GM06990 (cell line): ENCODE data around the gene CD300LG.
A peak's percentile ranks its signal among the peaks of the same experiment; 100 is the strongest.

Experiments used
- DNase-seq: peaks from one replicate; pipeline ENCODE4 v3.0.0-alpha.2; 2011; ENCODE audit not compliant: insufficient read length; ENCODE audit errors: extremely low read depth
- H3K27me3 ChIP-seq: replicated peaks from 2 replicates; pipeline ENCODE4 v1.6.0; 2011; ENCODE audit warnings: low read length; ENCODE audit not compliant: control insufficient read depth, insufficient read depth
- H3K36me3 ChIP-seq: 2 replicates; pipeline ENCODE4 v1.5.1; 2011; ENCODE audit warnings: low read length; ENCODE audit not compliant: control insufficient read depth, insufficient read depth
- H3K4me3 ChIP-seq: replicated peaks from 2 replicates; pipeline ENCODE4 v1.5.1; 2011; ENCODE audit warnings: low read depth, mild to moderate bottlenecking, control low read depth, low read length
- TF ChIP-seq, protein P1 (sequence below): IDR thresholded peaks from 2 replicates; pipeline ENCODE4 v1.5.1; 2011; ENCODE audit warnings: low read length, control low read depth, mild to moderate bottlenecking, inconsistent platforms; ENCODE audit not compliant: insufficient read depth, poor library complexity, severe bottlenecking

Gene CD300LG

DNA sequence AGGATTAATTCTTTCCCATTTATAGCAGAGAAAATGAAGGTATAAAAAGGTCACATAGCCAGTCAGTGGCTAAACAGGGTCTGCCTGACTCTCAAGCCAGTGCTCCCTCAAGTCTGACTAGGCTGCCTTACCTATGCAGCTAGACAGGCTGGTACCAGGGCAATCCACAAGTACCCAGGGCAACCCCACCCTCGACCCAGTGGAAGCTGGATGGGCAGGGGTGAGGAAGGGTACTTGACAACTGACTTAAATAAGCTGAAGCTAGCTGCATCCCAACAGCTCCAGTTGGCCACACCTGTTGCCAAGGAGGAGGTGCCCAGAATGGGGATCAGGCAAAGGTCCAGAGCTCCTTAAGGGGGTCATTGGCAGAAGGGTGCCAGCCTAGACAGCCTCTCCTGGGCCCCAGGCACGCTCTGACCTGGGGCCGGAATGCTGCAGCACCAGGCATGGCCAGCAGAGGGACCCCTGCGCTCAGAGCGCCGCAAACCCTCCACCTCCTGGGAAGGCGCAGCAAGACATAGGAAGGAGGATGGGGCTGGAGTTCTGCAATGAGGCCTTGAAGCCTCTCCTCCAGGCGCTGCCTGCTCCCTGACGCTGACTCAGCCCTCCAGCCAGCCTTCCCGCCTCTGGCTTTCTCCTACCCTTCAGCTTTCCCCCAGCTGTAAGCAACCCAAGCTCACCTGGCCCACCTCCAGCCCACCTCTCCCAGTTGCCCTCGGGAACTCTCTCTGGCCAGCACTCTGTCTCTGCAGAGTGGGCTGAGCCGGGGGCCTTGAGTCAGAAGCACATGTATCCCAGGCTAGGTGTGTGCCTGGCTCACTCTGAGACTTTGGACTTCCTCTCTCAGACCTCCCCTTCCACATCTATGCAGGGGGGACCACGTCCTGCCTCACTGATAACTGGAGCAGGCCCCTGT lies 31.5 kb downstream of the CD300LG start:
- TF ChIP-seq, protein P1, sequence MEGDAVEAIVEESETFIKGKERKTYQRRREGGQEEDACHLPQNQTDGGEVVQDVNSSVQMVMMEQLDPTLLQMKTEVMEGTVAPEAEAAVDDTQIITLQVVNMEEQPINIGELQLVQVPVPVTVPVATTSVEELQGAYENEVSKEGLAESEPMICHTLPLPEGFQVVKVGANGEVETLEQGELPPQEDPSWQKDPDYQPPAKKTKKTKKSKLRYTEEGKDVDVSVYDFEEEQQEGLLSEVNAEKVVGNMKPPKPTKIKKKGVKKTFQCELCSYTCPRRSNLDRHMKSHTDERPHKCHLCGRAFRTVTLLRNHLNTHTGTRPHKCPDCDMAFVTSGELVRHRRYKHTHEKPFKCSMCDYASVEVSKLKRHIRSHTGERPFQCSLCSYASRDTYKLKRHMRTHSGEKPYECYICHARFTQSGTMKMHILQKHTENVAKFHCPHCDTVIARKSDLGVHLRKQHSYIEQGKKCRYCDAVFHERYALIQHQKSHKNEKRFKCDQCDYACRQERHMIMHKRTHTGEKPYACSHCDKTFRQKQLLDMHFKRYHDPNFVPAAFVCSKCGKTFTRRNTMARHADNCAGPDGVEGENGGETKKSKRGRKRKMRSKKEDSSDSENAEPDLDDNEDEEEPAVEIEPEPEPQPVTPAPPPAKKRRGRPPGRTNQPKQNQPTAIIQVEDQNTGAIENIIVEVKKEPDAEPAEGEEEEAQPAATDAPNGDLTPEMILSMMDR: peak; percentile 99
- H3K4me3 ChIP-seq: no peak overlapping the region
- DNase-seq: peak; percentile 61
- H3K36me3 ChIP-seq: no peaks in the 10 kb centered on the region
- no peaks in the 10 kb centered on the region; the same call in 1 of the 2 replicates for H3K27me3 ChIP-seq

DNA sequence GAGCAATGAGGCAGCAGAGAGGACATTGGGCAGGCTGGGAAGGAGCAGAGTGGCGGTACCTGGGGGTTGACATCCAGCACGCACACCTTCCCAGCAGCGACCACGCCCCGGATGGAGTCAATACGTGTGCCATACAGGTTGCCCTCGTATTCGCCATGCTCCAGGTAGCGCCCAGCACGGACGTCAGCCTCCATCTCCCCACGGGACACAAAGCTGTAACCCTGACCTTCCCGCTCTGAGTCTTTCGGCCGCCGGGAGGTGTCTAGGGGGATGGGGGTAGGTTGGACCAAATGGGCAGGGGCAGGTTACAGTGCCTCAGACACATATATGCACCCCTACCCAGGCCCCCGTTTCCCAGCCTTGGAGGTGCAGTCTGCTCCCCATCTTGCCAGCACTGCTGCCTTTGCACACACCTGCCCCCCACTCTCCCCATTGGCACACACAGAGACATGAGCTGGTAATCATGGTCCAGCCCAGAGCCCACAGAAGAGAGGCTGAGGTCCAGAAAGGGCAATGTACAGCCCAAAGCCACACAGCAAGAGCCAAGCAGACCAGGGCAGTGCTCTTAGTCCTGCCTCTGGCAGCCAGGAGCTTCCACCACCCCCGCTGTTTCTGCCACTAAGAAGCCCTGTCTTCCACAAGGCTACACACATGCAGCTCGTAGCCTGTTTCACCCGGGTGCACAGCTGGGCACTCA lies 32.9 kb downstream of the CD300LG start:
- Histone ChIP-seq H3K27me3 (no peaks in the 10 kb centered on the region), H3K4me3 (no peak overlapping the region), H3K36me3 (no peaks in the 10 kb centered on the region)
- TF ChIP-seq, protein P1: no peak
- DNase-seq: no peak

DNA sequence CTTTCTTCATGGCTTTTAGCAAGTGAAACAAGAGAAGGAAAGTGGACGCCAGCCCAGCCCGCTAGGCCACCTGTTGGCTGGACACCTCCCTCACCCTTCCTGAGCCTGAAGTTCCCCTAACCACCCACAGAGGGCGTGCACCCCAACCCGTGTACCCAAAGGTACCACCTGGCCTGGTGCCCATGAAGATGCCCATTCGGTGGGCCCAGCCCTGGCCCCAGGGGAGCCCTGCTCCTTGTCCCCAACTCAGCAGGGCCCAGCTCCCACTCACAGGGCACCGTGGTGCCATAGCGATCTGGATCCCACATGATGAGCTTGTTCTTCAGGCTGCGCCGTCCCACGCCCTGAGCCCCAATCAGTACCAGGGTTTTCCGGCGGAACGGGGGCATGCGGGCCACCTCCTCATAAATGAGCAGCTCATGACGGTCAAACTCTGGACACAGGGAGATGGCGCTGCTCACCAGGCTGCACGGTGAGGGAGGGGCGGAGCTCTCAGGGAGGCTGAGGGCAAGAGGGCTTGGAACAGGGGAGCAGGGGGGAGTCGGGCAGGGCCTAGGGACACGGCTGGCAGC lies 33.5 kb downstream of the CD300LG start:
- TF ChIP-seq, protein P1: peak; percentile 90
- Histone ChIP-seq H3K36me3 (no peaks in the 10 kb centered on the region), H3K27me3 (no peaks in the 10 kb centered on the region), H3K4me3 (no peak overlapping the region)
- no peak for DNase-seq

DNA sequence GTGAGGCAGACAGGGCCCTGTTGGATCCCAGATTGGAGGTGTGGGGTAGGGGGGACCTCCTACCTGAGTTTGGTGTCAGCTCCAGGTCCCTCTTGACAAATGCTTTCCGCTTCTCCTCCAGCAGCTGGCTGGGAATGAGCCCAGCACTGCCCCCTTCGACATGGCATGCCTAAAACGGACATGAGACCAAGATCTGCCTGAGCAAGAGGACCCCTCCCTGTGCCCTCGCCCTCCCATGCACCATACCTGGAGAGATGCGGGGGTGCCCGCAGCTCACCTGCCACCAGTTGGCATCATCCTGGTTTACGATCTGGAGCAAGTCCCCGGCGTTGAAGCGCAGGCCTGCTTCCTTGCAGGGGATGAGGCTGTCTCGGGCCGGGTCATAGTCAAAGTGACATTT lies 34.2 kb downstream of the CD300LG start:
- Histone ChIP-seq H3K4me3 (no peak overlapping the region), H3K36me3 (no peaks in the 10 kb centered on the region), H3K27me3 (no peaks in the 10 kb centered on the region)
- no peak for DNase-seq
- TF ChIP-seq, protein P1: no peak

DNA sequence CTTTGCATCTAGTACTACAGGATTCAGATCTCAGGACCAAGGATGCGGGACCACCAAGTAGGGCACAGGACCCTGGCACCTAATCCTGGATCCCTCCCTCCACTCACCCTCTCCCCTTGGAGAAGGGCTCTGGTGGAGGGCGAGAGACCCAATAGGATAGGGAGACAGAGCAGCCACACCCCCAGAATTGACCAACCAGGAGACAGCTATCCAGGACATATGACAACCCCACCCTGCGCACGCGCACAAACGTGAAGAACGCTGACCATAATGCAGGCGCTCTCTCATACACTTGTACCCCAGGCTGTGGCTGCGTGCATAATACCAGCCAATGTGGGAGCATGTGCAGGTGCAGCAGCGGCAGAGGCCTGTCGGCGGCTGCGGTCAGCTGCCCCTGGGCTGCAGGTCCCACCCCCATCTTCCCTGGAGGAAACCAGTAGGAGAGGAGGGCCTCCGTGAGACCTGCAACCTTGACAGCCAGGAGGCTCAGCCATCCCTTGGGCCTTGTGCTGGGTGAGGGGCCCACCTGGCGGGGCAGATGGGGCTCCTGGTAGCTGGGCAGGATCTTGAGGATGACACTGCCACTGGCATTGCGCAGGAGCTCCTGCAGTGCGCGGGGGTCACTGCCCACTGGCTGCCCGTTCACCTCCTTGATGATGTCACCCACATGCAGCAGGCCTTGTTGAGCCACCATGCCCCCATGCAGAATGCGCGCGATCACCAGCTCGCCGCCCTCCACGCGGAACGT lies 35.0 kb downstream of the CD300LG start:
- Histone ChIP-seq H3K36me3 (no peaks in the 10 kb centered on the region), H3K4me3 (no peak overlapping the region), H3K27me3 (no peaks in the 10 kb centered on the region)
- TF ChIP-seq, protein P1: no peak
- no peak for DNase-seq
